Brain microvascular endothelial cell (primary cell): ENCODE data around the gene MED27.
"Not testable (repeated sequence)": the region's sequence is repeated elsewhere in the genome, so short reads cannot be mapped to it uniquely, and the experiment has no call there.

Experiments
- DNase-seq: peaks from one replicate; pipeline ENCODE4 v3.0.0-alpha.2; 2020
- H3K27ac ChIP-seq: fragments of 250-450 bp; sonication (Bioruptor Pico); 2 replicates; pipeline ENCODE4 v1.5.1; 2020; ENCODE audit warnings: mild to moderate bottlenecking, moderate library complexity
- H3K27me3 ChIP-seq: fragments of 250-450 bp; sonication (Bioruptor Pico); replicated peaks from 2 replicates; pipeline ENCODE4 v1.5.1; 2020; ENCODE audit warnings: mild to moderate bottlenecking
- H3K36me3 ChIP-seq: fragments of 250-450 bp; sonication (Bioruptor Pico); replicated peaks from 2 replicates; pipeline ENCODE4 v1.5.1; 2020; ENCODE audit warnings: mild to moderate bottlenecking
- H3K4me3 ChIP-seq: 2 replicates; pipeline ENCODE4 v1.5.1; 2011; ENCODE audit warnings: low read depth, mild to moderate bottlenecking, control low read depth, low read length, moderate library complexity
- in situ Hi-C: cut with HindIII; loops from 2 replicates; pipeline ENCODE4 v1.10.0; 2017; ENCODE audit warnings: low sequenced_read_pairs, low pct_ligation_motif_present
- TF ChIP-seq, protein P1 (sequence below): IDR thresholded peaks from 2 replicates; pipeline ENCODE4 v1.5.1; 2011; ENCODE audit warnings: low read depth, mild to moderate bottlenecking, moderate library complexity, low read length, control low read depth, inconsistent platforms; ENCODE audit errors: missing control alignments

The MED27 gene

DNA sequence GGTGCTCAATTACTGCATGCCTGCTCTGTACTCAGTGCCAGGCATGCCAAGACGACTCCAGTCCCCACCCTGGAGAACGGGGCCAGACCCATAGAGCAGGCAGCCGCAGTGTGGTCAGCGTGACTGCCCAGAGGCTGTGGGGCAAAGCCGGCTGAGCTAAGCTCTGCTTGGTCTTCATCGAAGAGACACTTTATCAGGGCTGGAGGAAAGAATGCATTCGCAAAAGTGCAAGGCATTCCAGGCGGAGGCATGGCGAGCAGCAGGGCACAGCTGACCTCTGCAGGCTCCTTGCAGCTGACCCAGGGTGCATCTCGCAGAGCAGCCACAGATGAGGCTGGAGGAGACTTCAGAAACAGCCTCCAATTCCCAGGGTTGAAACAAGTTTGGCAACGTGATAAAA is 13.6 kb downstream of the MED27 start:
- in situ Hi-C loops = no loop called here
- no peaks in the 10 kb centered on the region for H3K27me3 ChIP-seq
- no peaks in the 10 kb centered on the region for H3K36me3 ChIP-seq
- TF ChIP-seq, protein P1, sequence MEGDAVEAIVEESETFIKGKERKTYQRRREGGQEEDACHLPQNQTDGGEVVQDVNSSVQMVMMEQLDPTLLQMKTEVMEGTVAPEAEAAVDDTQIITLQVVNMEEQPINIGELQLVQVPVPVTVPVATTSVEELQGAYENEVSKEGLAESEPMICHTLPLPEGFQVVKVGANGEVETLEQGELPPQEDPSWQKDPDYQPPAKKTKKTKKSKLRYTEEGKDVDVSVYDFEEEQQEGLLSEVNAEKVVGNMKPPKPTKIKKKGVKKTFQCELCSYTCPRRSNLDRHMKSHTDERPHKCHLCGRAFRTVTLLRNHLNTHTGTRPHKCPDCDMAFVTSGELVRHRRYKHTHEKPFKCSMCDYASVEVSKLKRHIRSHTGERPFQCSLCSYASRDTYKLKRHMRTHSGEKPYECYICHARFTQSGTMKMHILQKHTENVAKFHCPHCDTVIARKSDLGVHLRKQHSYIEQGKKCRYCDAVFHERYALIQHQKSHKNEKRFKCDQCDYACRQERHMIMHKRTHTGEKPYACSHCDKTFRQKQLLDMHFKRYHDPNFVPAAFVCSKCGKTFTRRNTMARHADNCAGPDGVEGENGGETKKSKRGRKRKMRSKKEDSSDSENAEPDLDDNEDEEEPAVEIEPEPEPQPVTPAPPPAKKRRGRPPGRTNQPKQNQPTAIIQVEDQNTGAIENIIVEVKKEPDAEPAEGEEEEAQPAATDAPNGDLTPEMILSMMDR = no peak
- no peak overlapping the region for H3K27ac ChIP-seq
- DNase-seq = no peak
- no peak overlapping the region for H3K4me3 ChIP-seq

DNA sequence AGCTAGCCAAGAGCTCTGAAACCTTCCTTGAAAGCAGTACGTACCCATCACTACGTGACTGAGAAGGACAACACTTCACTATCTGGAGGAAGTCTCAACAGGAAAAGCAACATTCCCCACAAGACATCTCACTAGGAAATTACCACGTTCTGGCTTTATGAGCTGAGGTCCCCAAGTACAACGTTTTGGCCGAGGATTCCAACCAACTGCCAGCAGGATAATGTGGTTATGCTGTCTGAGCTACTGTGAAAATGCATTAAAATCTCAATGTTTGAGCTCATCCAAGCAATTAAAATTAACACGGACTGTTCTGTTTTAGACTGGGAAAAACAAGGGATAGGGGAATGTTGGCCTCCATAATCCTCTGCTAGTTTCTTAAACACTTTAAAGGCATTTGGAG is 16.4 kb downstream of the MED27 start:
- Histone ChIP-seq H3K4me3 (no peak overlapping the region), H3K27me3 (no peaks in the 10 kb centered on the region), H3K36me3 (peaks cover 3% of the 10 kb centered on the region), H3K27ac (no peak overlapping the region)
- TF ChIP-seq, protein P1 = no peak
- in situ Hi-C loops = no loop called here
- no peak for DNase-seq

DNA sequence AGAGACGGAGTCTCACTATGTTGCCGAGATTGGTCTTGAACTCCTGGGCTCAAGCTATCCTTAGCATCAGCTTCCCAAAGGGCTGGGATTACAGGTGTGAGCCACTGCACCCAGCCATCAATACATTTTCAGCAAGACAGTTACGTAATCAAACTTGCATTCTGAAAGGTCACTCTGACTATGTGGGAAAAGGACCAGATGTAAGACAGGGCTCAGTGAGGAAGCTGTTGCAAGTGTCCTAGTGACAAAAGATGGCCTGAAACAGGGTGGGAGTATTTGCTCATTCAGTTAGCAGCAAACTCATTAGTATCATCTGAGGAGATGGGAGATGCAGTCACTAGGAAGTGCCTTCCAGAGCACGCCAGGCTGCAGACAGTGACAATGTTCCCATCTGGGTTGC is 16.9 kb downstream of the MED27 start:
- no peaks in the 10 kb centered on the region for H3K27me3 ChIP-seq
- TF ChIP-seq, protein P1 = no peak
- H3K4me3 ChIP-seq = no peak overlapping the region
- DNase-seq = no peak
- no peak overlapping the region for H3K27ac ChIP-seq
- peaks cover 4% of the 10 kb centered on the region for H3K36me3 ChIP-seq
- in situ Hi-C loops = no loop called here

DNA sequence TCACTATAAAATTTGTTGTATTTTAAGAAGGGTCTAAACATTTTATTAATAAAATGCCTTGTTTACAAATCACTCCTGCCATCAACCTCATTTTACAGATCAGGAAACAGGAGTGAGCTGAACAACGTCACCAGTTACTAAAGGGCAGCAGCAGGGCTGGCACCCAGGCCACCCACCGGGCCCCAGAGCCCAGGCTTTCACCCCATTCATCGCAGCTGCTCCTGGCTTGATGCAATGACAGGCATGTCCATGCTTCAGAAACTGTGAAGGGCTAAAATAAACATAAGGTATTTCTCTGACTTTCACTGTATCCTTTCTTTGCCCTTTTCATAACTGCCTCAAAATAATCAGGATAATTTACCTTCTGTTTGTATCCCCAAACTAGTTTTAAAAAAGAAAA is 18.1 kb downstream of the MED27 start:
- in situ Hi-C loops = no loop called here

DNA sequence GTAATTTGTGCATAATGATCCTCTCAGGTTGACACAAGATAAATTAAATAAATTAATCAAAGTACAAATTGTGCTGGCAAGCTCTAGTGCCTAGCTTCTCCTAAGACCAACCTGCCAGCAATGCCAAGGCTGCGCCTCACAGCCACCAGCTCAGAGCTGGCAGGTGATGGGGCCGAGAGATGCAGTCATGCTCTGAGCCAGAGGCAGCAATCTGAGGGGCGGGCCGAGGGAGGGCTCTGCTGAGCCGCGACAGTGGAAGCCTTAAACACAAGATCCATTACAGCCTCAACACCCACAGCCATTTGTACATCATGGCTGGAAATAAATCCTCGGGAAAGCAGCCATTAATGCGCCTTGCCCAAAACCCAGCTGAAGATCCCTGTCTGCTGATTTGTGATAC is 20.3 kb downstream of the MED27 start:
- no peak for DNase-seq

More for the DNA sequence above, 18.1 kb downstream of the MED27 start:
- Histone ChIP-seq H3K27me3 (no peaks in the 10 kb centered on the region), H3K36me3 (peaks cover 4% of the 10 kb centered on the region), H3K4me3 (no peak overlapping the region), H3K27ac (no peak overlapping the region)
- TF ChIP-seq, protein P1 = no peak
- no peak for DNase-seq

DNA sequence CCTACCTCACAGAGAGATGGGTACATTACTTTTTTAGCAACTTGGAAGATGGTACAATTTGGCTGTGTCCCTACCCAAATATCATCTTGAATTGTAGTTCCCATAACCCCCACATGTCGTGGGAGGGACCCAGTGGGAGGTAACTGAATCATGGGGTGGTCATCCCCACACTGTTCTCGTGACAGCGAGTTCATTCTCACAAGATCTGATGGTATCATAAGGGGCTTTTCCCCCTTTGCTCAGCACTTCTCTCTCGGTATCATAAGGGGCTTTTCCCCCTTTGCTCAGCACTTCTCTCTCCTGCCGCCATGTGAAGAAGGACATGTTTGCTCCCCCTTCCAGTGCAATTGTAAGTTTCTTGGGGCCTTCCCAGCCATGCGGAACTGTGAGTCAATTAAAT is 21.4 kb downstream of the MED27 start:
- H3K27me3 ChIP-seq, in situ Hi-C loops, H3K27ac ChIP-seq: not testable (repeated sequence)

More for the DNA sequence above, 20.3 kb downstream of the MED27 start:
- in situ Hi-C loops = no loop called here
- TF ChIP-seq, protein P1 = no peak
- H3K27me3 ChIP-seq = no peaks in the 10 kb centered on the region
- no peak overlapping the region for H3K27ac ChIP-seq
- no peak overlapping the region for H3K4me3 ChIP-seq
- H3K36me3 ChIP-seq = peaks cover 4% of the 10 kb centered on the region

More for the DNA sequence above, 21.4 kb downstream of the MED27 start:
- DNase-seq, H3K4me3 ChIP-seq, H3K36me3 ChIP-seq: not testable (repeated sequence)
